KBM-7 (cell line): ENCODE results near the gene MARCKSL1.

Source experiments
- DNase-seq: peaks from one replicate; pipeline ENCODE4 v3.0.0-alpha.2; 2015
- in situ Hi-C: fragments of 300-500 bp; cut with MboI; formaldehyde crosslinking; loops from 2 replicates; pipeline ENCODE4 v1.14.3; 2020; ENCODE audit warnings: low sequenced_read_pairs, low pct_unique_long_range_greater_than_20kb, mixed read lengths

MARCKSL1 gene

DNA sequence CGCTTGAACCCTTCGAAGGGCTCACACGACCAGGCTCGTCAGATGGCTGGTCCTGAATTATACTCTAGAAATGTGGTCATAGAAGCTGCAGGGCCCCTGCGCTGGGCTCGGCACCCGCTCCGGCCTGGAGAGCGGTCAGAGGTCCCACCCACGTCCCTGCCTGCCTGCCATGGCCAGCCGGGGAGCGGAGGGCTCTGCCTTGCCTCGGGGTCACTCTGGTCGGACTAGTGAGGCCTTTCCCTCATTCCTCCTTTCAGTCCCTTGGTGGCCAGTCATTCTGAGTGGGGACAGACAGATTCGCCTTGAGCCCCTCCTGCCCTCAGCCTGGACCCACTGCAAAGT is 529 bp upstream of the MARCKSL1 start:
- DNase-seq: no peak
- in situ Hi-C loops: no loop called here

- in situ Hi-C loops: no loop called here
- no peak for DNase-seq
Observed at GRCh38 chr1:32335535-32335789, 571 bp downstream of the MARCKSL1 start.

- peak; percentile 70 for DNase-seq
- in situ Hi-C loops: no loop called here
Observed at GRCh38 chr1:32334864-32335534, 1.0 kb downstream of the MARCKSL1 start.

- no peak for DNase-seq
- in situ Hi-C loops: no loop called here
Observed at GRCh38 chr1:32334274-32334861, 1.7 kb downstream of the MARCKSL1 start.

DNA sequence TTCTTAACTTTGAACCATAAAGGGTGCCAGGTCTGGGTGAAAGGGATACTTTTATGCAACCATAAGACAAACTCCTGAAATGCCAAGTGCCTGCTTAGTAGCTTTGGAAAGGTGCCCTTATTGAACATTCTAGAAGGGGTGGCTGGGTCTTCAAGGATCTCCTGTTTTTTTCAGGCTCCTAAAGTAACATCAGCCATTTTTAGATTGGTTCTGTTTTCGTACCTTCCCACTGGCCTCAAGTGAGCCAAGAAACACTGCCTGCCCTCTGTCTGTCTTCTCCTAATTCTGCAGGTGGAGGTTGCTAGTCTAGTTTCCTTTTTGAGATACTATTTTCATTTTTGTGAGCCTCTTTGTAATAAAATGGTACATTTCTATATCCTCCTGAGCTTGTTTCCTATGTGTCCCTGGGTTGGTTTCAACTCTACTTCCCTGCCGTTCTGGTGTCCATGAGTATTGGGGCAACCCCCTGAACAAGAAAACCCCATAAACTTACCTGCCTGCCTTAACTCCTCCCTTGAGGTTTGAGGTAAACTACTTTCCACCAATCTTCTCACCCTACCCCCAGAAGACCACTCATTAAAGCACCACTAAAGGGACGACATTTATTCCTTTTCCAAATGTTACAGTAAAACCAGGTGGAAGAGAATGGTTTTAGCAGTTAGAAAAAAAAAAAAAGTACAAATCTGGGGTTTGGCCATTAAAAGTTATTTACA is 2.6 kb downstream of the MARCKSL1 start:
- no peak for DNase-seq
- in situ Hi-C loops: no loop called here

GRCh38 chr1:32332290-32333079 is 3.5 kb downstream of the MARCKSL1 start:
- DNase-seq: no peak
- in situ Hi-C loops: no loop called here

DNA sequence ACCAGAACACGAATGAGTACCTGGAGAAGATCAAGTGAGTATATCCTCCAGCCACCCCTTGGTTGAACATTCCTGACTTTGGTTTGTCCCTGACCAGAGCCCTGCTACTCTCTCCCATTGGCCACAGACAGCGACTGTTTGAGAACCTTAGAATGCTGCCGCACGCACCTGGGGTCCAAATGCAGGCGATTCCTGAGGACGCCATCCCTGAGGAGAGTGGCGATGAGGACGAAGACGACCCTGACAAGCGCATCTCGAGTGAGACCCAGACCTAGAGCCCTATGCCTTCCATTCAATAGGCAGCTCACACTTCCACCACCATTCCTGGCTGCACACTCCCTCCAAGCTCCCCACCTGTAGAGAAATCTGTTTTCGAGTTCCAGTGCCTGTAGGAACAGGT is 4.5 kb downstream of the MARCKSL1 start:
- in situ Hi-C loops: no loop called here
- no peak for DNase-seq

- no peak for DNase-seq
- in situ Hi-C loops: no loop called here
Observed at GRCh38 chr1:32330558-32331151, 5.4 kb downstream of the MARCKSL1 start.

- in situ Hi-C loops: no loop called here
Observed at GRCh38 chr1:32329931-32330466, 6.0 kb downstream of the MARCKSL1 start.

DNA sequence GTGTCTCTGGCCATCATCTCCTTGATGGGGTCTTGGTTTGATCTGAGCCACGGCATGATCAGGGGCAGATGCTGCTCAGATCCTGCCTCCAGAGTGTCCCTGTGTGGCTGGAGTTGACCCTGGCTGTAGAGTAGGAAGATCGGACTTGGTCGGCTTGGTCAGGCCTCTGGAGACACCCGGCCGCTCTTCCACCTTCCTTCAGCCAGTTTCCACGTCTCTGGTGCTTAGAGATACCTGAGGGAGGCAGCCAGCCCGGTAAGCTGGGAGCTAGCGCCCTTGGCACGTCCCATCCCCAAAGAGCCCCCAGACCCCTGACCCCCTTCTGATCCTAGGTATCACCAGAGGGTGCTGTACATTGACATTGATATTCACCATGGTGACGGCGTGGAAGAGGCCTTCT is 8.8 kb downstream of the MARCKSL1 start:
- no peak for DNase-seq
- in situ Hi-C loops: no loop called here

More at GRCh38 chr1:32329931-32330466, 6.0 kb downstream of the MARCKSL1 start:
- DNase-seq: no peak

DNA sequence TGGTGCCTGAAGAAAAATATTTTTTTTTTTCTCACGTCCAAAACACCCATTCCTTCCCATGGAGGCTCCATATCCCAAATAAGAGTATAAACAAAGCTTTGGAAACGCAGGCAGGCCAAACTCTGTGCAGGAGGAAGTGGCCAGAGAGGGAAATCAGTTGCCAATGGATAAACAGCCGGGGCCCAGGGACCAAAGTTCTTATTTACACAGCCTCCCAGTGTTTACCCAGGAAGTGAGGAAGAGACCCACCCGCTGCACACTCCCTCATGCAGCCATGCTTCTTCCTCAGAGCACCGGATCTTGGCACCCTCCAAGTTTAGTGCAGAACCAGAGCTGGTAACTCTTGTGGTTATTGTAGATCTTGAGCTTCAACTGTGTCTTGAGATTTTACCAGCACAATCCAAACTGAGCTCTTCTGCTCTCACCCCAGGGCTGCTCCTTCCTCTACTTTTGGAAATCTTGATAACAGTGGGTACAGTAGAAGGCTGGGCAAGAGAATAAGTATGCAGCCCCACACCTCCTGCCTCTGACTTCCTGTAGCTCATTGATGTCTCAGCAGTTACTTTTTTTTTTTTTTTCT is 14.2 kb downstream of the MARCKSL1 start:
- in situ Hi-C loops: no loop called here
- no peak for DNase-seq

DNA sequence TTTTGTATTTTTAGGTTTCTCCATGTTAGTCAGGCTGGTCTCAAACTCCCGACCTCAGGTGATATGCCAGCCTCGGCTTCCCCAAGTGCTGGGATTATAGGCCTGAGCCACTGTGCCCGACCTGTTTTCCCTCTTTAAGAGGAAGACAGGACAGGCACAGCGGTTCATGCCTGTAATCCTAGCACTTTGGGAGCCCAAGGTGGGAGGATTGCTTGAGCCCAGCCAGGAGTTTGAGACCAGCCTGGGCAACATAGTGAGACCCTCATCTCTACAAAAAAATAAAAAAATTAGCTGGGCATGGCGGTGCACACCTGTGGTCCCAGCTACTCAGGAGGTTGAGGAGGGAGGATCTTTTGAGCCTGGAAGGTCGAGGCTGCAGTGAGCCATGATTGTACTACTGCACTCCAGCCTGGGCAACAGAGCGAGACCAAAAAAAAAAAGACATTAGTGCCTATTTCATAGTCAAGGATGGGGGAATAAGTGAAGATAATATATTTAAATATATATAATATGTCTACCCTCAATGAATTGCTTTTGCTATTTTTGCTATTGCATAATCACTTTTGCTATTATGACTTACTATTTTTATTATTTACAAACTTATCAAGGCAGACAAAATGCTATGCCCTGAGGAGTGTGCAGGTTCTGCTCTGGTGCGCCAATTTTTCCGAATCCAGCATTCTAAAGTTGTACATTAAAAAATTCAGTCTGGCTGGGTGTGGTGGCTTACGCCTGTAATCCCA is 17.7 kb downstream of the MARCKSL1 start:
- DNase-seq: no peak
- in situ Hi-C loops: no loop called here

GRCh38 chr1:32316903-32317277 is 19.1 kb downstream of the MARCKSL1 start:
- DNase-seq: no peak
- in situ Hi-C loops: no loop called here

- DNase-seq: no peak
Observed at GRCh38 chr1:32311709-32312393, 24.2 kb downstream of the MARCKSL1 start.

DNA sequence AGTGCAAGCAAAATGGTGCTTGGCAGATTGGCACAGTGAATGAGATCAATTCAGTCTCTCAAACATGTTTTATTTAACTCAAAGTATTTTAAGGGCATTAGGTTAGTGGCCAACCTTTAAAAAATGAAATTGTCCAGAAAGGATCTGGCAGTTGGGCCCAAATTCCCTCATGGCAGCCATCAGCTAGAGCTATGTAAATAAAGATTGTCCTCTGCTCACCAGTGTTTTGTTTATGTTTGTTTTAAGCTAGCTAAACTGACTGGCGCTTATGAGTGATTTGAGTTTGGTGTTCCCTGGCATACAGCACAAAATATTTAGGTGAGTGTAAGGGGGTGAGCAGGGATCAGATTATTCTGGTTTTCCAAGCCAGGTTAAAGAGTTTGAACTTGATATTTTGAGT is 26.1 kb downstream of the MARCKSL1 start:
- in situ Hi-C loops: no loop called here
- no peak for DNase-seq

More at GRCh38 chr1:32311709-32312393, 24.2 kb downstream of the MARCKSL1 start:
- in situ Hi-C loops: no loop called here

- in situ Hi-C loops: no loop called here
- no peak for DNase-seq
Observed at GRCh38 chr1:32307324-32307723, 28.7 kb downstream of the MARCKSL1 start.

- in situ Hi-C loops: no loop called here
- no peak for DNase-seq
Observed at GRCh38 chr1:32305310-32305709, 30.7 kb downstream of the MARCKSL1 start.

GRCh38 chr1:32303997-32304622 is 31.9 kb downstream of the MARCKSL1 start:
- DNase-seq: no peak
- in situ Hi-C loops: no loop called here
